ENCODE results near the gene TMEM221. TPM values are rescaled to one million over a fixed set of nuclear protein-coding genes. Genes with fewer than 3 reads are reported as not detected.
A peak's percentile ranks its signal among the peaks of the same experiment; 100 is the strongest.

TMEM221 gene
- total and polyA plus RNA-seq, 8 donors, result 0.13 to 1.00 (median 0.44) TPM

GRCh38 chr19:17436094-17436873 lies 12.2 kb downstream of the TMEM221 start:
- Histone ChIP-seq H3K4me1 (no peaks in the 10 kb centered on the region), H3K4me3 (no peak overlapping the region), H3K27ac (no peak overlapping the region), H3K36me3 (no peaks in the 10 kb centered on the region), H3K9me3 (no peaks in the 10 kb centered on the region), H3K27me3 (no peaks in the 10 kb centered on the region)
- peak in 1 of 6 donors; percentile 44 for DNase-seq
- ATAC-seq, result no peak
- WGBS, 2 donors, result 95 to 97% methylated on average over 25 of the region's 25 CpGs
- no peak for FAIRE-seq
- intact Hi-C loops (cut with DNase I), result no loop called here
- no peak for TF ChIP-seq CTCF (IDR thresholded peaks at IDR 0.05)

GRCh38 chr19:17435218-17435617 lies 13.2 kb downstream of the TMEM221 start:
- WGBS, 2 donors, result 87 to 89% methylated on average over 7 of the region's 7 CpGs
- no peak for FAIRE-seq
- H3K27ac ChIP-seq, result no peak overlapping the region
- no peak for TF ChIP-seq CTCF (IDR thresholded peaks at IDR 0.05)
- no peaks in the 10 kb centered on the region for H3K27me3 ChIP-seq
- no peak overlapping the region for H3K4me3 ChIP-seq
- ATAC-seq, result no peak
- no peak for DNase-seq
- no peaks in the 10 kb centered on the region for H3K4me1 ChIP-seq
- no peaks in the 10 kb centered on the region for H3K36me3 ChIP-seq
- intact Hi-C loops (cut with DNase I), result no loop called here
- no peaks in the 10 kb centered on the region for H3K9me3 ChIP-seq

- Histone ChIP-seq H3K36me3 (no peaks in the 10 kb centered on the region), H3K4me3 (no peak overlapping the region), H3K9me3 (no peaks in the 10 kb centered on the region), H3K4me1 (no peaks in the 10 kb centered on the region), H3K27ac (no peak overlapping the region), H3K27me3 (no peaks in the 10 kb centered on the region)
- no peak for TF ChIP-seq CTCF (IDR thresholded peaks at IDR 0.05)
- DNase-seq (no peak), ATAC-seq (no peak), FAIRE-seq (no peak)
- WGBS, 2 donors, result 81 to 89% methylated on average over 7 of the region's 7 CpGs
- intact Hi-C loops (cut with DNase I), result no loop called here
These were observed 17.1 kb downstream of the TMEM221 start for GRCh38 chr19:17431417-17431816.

GRCh38 chr19:17429641-17430113 lies 18.8 kb downstream of the TMEM221 start:
- no peak for DNase-seq
- no peaks in the 10 kb centered on the region for H3K27me3 ChIP-seq
- no peak for FAIRE-seq
- intact Hi-C loops (cut with DNase I), result no loop called here
- 41 to 53% methylated on average over 17 of the region's 17 CpGs for WGBS, 2 donors
- no peaks in the 10 kb centered on the region for H3K4me1 ChIP-seq
- no peaks in the 10 kb centered on the region for H3K36me3 ChIP-seq
- no peak for TF ChIP-seq CTCF (IDR thresholded peaks at IDR 0.05)
- no peaks in the 10 kb centered on the region for H3K9me3 ChIP-seq
- peak in 1 of 4 donors; percentile 25 for ATAC-seq
- no peak overlapping the region for H3K4me3 ChIP-seq
- no peak overlapping the region for H3K27ac ChIP-seq

GRCh38 chr19:17424743-17425365 lies 23.6 kb downstream of the TMEM221 start:
- peak in 2 of 4 donors; percentile 17 to 32 for ATAC-seq
- Histone ChIP-seq H3K9me3 (no peaks in the 10 kb centered on the region), H3K4me3 (no peak overlapping the region), H3K36me3 (peaks cover 0 to 3% (median 0%) of the 10 kb centered on the region in 3 donors), H3K4me1 (no peaks in the 10 kb centered on the region), H3K27me3 (no peaks in the 10 kb centered on the region), H3K27ac (no peak overlapping the region)
- WGBS, 2 donors, result 37 to 47% methylated on average over 24 to 27 of the region's 27 CpGs
- TF ChIP-seq CTCF (IDR thresholded peaks at IDR 0.05), result no peak
- intact Hi-C loops (cut with DNase I), result no loop called here
- DNase-seq, result peak in 1 of 6 donors; percentile 39
- no peak for FAIRE-seq

Data from pancreas (tissue), 10 donors.